Head of caudate nucleus (tissue), 42 donors: ENCODE data around the gene DNAJB6.
"Not testable (repeated sequence)": the region's sequence is repeated elsewhere in the genome, so short reads cannot be mapped to it uniquely, and the experiment has no call there.

Experiments
- DNase-seq, 42 donors: peaks; one replicate each; pipeline versions ENCODE4 v3.0.0 to v3.0.0-alpha.2; 2020 to 2021; ENCODE audit warnings: mixed read lengths in 7 of 42
- intact Hi-C: fragments of 100-400 bp; cut with DNase I; formaldehyde crosslinking; loops from one replicate; pipeline ENCODE4 v1.15.0; 2022

Gene DNAJB6

GRCh38 chr7:157444011-157444842 lies 107.4 kb downstream of the DNAJB6 start:
- intact Hi-C loops, result no loop called here

GRCh38 chr7:157444843-157445135 lies 108.0 kb downstream of the DNAJB6 start:
- DNase-seq, result peak in 6 of 42 donors; percentile 1 to 26 (median 10)
- intact Hi-C loops, result no loop called here

More at GRCh38 chr7:157444011-157444842, 107.4 kb downstream of the DNAJB6 start:
- DNase-seq, result peak in 9 of 42 donors; percentile 1 to 27 (median 8)

GRCh38 chr7:157445246-157445955 lies 108.6 kb downstream of the DNAJB6 start:
- intact Hi-C loops, result no loop called here
- peak in 13 of 42 donors; percentile 1 to 31 (median 10) for DNase-seq

GRCh38 chr7:157445956-157446295 lies 109.1 kb downstream of the DNAJB6 start:
- intact Hi-C loops, result no loop called here
- peak in 11 of 42 donors; percentile 2 to 37 (median 16) for DNase-seq

GRCh38 chr7:157446322-157446721 lies 109.5 kb downstream of the DNAJB6 start:
- peak in 10 of 42 donors; percentile 1 to 34 (median 10) for DNase-seq

GRCh38 chr7:157454003-157454402 lies 117.2 kb downstream of the DNAJB6 start:
- peak in 1 of 42 donors; percentile 14 for DNase-seq
- intact Hi-C loops, result not testable (repeated sequence)

More at GRCh38 chr7:157446322-157446721, 109.5 kb downstream of the DNAJB6 start:
- intact Hi-C loops, result no loop called here

GRCh38 chr7:157457355-157458253 lies 120.8 kb downstream of the DNAJB6 start:
- intact Hi-C loops, result no loop called here
- peak in 21 of 42 donors; percentile 10 to 70 (median 30) for DNase-seq

GRCh38 chr7:157458254-157458633 lies 121.4 kb downstream of the DNAJB6 start:
- intact Hi-C loops, result no loop called here
- peak in 4 of 42 donors; percentile 10 to 29 (median 26) for DNase-seq

- intact Hi-C loops, result no loop called here
- DNase-seq, result peak in 6 of 42 donors; percentile 1 to 34 (median 19)
These were observed 123.2 kb downstream of the DNAJB6 start for GRCh38 chr7:157459966-157460365.

GRCh38 chr7:157460721-157461120 lies 123.9 kb downstream of the DNAJB6 start:
- peak in 7 of 42 donors; percentile 5 to 34 (median 17) for DNase-seq
- intact Hi-C loops, result no loop called here

GRCh38 chr7:157461573-157462418 lies 125.0 kb downstream of the DNAJB6 start:
- intact Hi-C loops, result no loop called here
- peak in 6 of 42 donors; percentile 5 to 22 (median 12) for DNase-seq

- intact Hi-C loops, result no loop called here
- DNase-seq, result peak in 8 of 42 donors; percentile 14 to 46 (median 36)
These were observed 125.6 kb downstream of the DNAJB6 start for GRCh38 chr7:157462419-157462771.

- intact Hi-C loops, result no loop called here
- peak in 6 of 42 donors; percentile 6 to 33 (median 10) for DNase-seq
These were observed 126.0 kb downstream of the DNAJB6 start for GRCh38 chr7:157462840-157463239.

GRCh38 chr7:157463245-157463644 lies 126.4 kb downstream of the DNAJB6 start:
- intact Hi-C loops, result no loop called here
- peak in 6 of 42 donors; percentile 17 to 42 (median 24) for DNase-seq

GRCh38 chr7:157464111-157464970 lies 127.5 kb downstream of the DNAJB6 start:
- intact Hi-C loops, result no loop called here
- DNase-seq, result peak in 18 of 42 donors; percentile 20 to 65 (median 31)

- intact Hi-C loops, result no loop called here
- DNase-seq, result peak in 9 of 42 donors; percentile 6 to 35 (median 19)
These were observed 128.4 kb downstream of the DNAJB6 start for GRCh38 chr7:157464971-157465886.
